GM18520 (cell line): ENCODE data around the gene KANSL1L.
"Not testable (repeated sequence)": the region's sequence is repeated elsewhere in the genome, so short reads cannot be mapped to it uniquely, and the experiment has no call there.

ENCODE experiments used
- ATAC-seq: cut with Tn5 transposase; IDR thresholded peaks from one replicate; pipeline ENCODE4 v1.9.1; 2021; ENCODE audit not compliant: unreplicated experiment

Gene KANSL1L

GRCh38 chr2:210177769-210178168 lies 6.6 kb upstream of the KANSL1L start:
- ATAC-seq = no peak

GRCh38 chr2:210177115-210177514 lies 5.9 kb upstream of the KANSL1L start:
- ATAC-seq = not testable (repeated sequence)

- ATAC-seq = no peak
These were observed 2.9 kb upstream of the KANSL1L start for GRCh38 chr2:210174086-210174485.

GRCh38 chr2:210172219-210172575 lies 988 bp upstream of the KANSL1L start:
- ATAC-seq = no peak

- peak; percentile 51 for ATAC-seq
These were observed 534 bp downstream of the KANSL1L start for GRCh38 chr2:210170446-210171303.

- no peak for ATAC-seq
These were observed 1.1 kb downstream of the KANSL1L start for GRCh38 chr2:210170196-210170445.

GRCh38 chr2:210169516-210170195 lies 1.6 kb downstream of the KANSL1L start:
- ATAC-seq = peak; percentile 29

GRCh38 chr2:210167227-210167626 lies 4.0 kb downstream of the KANSL1L start:
- no peak for ATAC-seq

GRCh38 chr2:210162466-210163124 lies 8.6 kb downstream of the KANSL1L start:
- ATAC-seq = no peak

GRCh38 chr2:210159059-210159458 lies 12.2 kb downstream of the KANSL1L start:
- ATAC-seq = no peak

GRCh38 chr2:210158236-210158635 lies 13.0 kb downstream of the KANSL1L start:
- no peak for ATAC-seq

- ATAC-seq = no peak
These were observed 13.7 kb downstream of the KANSL1L start for GRCh38 chr2:210157526-210157925.

GRCh38 chr2:210147614-210148013 lies 23.6 kb downstream of the KANSL1L start:
- no peak for ATAC-seq

GRCh38 chr2:210132239-210132638 lies 39.0 kb downstream of the KANSL1L start:
- no peak for ATAC-seq

GRCh38 chr2:210128961-210129360 lies 42.2 kb downstream of the KANSL1L start:
- no peak for ATAC-seq

GRCh38 chr2:210113614-210114235 lies 57.5 kb downstream of the KANSL1L start:
- ATAC-seq = no peak

GRCh38 chr2:210112871-210113270 lies 58.3 kb downstream of the KANSL1L start:
- ATAC-seq = no peak

GRCh38 chr2:210099940-210100339 lies 71.3 kb downstream of the KANSL1L start:
- ATAC-seq = no peak

GRCh38 chr2:210094787-210095186 lies 76.4 kb downstream of the KANSL1L start:
- ATAC-seq = no peak

GRCh38 chr2:210092791-210093190 lies 78.4 kb downstream of the KANSL1L start:
- no peak for ATAC-seq

GRCh38 chr2:210086930-210087329 lies 84.3 kb downstream of the KANSL1L start:
- no peak for ATAC-seq

- no peak for ATAC-seq
These were observed 84.9 kb downstream of the KANSL1L start for GRCh38 chr2:210086292-210086691.
